ENCODE results near the gene VAC14. TPM values are rescaled to one million over a fixed set of nuclear protein-coding genes. Genes with fewer than 3 reads are reported as not detected.
A peak's percentile ranks its signal among the peaks of the same experiment; 100 is the strongest.

VAC14 gene
- polyA plus RNA-seq, 1 of the 3 experiments (the other 2 are of a cell fraction), result 33.2 TPM

DNA sequence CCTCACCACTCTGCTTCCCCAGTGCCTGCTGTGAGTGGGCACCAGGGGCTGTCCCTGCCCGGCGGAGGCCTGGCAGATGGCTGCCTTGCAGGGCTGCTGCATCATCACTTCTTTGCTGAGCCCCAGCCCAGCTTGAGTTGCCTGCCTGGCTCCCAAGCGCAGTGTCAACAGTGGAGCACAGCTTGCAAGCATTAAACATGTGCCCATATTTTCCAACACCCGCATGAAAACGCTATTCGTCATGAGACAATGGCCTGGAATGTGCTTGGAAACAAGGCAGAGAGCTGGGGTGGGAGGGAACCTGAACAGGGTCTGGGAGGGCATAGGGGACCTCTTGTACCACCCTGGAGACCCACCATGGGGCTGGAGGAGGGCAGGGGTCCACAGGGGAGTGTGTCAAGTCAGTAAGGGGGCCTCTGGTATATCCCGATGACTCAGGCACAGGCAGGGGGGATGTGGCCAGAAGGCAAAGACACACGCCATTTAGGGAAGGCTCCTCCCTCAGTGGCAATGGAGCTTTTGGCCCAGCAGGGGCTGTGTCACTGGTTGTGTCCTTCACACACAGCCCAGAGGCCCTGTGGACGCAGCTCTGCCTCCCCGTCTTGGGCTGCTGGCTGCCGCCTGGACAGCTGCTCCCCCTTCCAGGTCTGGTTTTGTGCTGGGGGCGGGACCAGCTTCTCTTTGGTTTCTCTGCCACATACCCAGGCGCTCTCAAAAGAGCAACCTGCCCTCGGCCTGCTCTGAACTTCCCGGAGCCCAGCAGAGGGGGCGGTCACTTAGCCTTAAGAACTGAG, 97.7 kb downstream of the VAC14 start:
- Histone ChIP-seq H2AFZ (ENCODE audit: low read depth) (peak overlapping the region; percentile 60), H3K36me3 (replicated peaks in 1 of 2; ENCODE audit: control insufficient read depth in 1 of 2, insufficient read depth in 2 of 2, low read length in 1 of 2) (no peaks in the 10 kb centered on the region), H3K4me3 (ENCODE audit: low read depth in 2 of 2, low read length in 1 of 2) (no peak overlapping the region), H3K4me2 (peak overlapping the region; percentile 60), H3K9ac (peak overlapping the region; percentile 60), H3K4me1 (ENCODE audit: control insufficient read depth in 1 of 2, insufficient read depth in 2 of 2, low read depth in 1 of 2, low read length in 1 of 2) (peaks cover 54 to 73% of the 10 kb centered on the region in 2 experiments; a peak in 3 of 4 replicates), H3K27ac (ENCODE audit: low read depth in 2 of 2, low read length in 1 of 2) (peak overlapping the region; percentile 96), H3K79me2 (ENCODE audit: insufficient read depth) (no peaks in the 10 kb centered on the region), H3K9me2 (no peaks in the 10 kb centered on the region), H4K20me1 (ENCODE audit: insufficient read depth) (no peaks in the 10 kb centered on the region), H3K27me3 (ENCODE audit: insufficient read depth) (no peaks in the 10 kb centered on the region), H3K9me3 (no peaks in the 10 kb centered on the region), H3F3A (replicated peaks; ENCODE audit: insufficient read depth) (peaks cover 32% of the 10 kb centered on the region)
- POLR2A ChIA-PET, result interaction anchor here (0.8 to 1.7 kb wide), 6 partner anchors 9 to 586 kb away, joined by 3 to 17 read pairs (median 4); partner anchors contain the start of gene CMTR2
- 31% methylated on average over 7 of the region's 16 CpGs for WGBS (ENCODE audit: low lambda C conversion rate)
- DNase-seq, result peak; percentile 88
- CTCF ChIA-PET, result interaction anchor here (0.8 to 3.3 kb wide), 15 partner anchors 10 to 67 kb away, joined by 3 to 25 read pairs (median 3); no protein-coding TSS in a partner anchor
- TF ChIP-seq, protein P1, sequence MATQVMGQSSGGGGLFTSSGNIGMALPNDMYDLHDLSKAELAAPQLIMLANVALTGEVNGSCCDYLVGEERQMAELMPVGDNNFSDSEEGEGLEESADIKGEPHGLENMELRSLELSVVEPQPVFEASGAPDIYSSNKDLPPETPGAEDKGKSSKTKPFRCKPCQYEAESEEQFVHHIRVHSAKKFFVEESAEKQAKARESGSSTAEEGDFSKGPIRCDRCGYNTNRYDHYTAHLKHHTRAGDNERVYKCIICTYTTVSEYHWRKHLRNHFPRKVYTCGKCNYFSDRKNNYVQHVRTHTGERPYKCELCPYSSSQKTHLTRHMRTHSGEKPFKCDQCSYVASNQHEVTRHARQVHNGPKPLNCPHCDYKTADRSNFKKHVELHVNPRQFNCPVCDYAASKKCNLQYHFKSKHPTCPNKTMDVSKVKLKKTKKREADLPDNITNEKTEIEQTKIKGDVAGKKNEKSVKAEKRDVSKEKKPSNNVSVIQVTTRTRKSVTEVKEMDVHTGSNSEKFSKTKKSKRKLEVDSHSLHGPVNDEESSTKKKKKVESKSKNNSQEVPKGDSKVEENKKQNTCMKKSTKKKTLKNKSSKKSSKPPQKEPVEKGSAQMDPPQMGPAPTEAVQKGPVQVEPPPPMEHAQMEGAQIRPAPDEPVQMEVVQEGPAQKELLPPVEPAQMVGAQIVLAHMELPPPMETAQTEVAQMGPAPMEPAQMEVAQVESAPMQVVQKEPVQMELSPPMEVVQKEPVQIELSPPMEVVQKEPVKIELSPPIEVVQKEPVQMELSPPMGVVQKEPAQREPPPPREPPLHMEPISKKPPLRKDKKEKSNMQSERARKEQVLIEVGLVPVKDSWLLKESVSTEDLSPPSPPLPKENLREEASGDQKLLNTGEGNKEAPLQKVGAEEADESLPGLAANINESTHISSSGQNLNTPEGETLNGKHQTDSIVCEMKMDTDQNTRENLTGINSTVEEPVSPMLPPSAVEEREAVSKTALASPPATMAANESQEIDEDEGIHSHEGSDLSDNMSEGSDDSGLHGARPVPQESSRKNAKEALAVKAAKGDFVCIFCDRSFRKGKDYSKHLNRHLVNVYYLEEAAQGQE (IDR thresholded peaks at IDR 0.05; ENCODE audit: low read depth, low read length), result no peak
- TF ChIP-seq GABPA (IDR thresholded peaks at IDR 0.05; ENCODE audit: low read depth), result no peak
- no peak for TF ChIP-seq CHD2 (IDR thresholded peaks at IDR 0.05; ENCODE audit: low read length, partially characterized antibody)
- TF ChIP-seq NFIC (IDR thresholded peaks at IDR 0.05; ENCODE audit: borderline replicate concordance), result 0 out of 2 replicates have a peak, but pooled peaks have one; percentile 3
- peak; percentile 32; the same call in 1 of the 2 replicates for TF ChIP-seq SMC3 (IDR thresholded peaks at IDR 0.05; ENCODE audit: low read depth, low read length)
- TF ChIP-seq JUND (IDR thresholded peaks at IDR 0.05), result no peak; the same call in 1 of the 2 replicates
- TF ChIP-seq RAD21 (IDR thresholded peaks at IDR 0.05; ENCODE audit: low read length), result peak; percentile 50
- TF ChIP-seq MXI1 (IDR thresholded peaks at IDR 0.05; ENCODE audit: low read depth, low read length), result peak; percentile 20
- TF ChIP-seq RFX5 (IDR thresholded peaks at IDR 0.05; ENCODE audit: low read length), result no peak
- no peak for TF ChIP-seq NRF1 (IDR thresholded peaks at IDR 0.05; ENCODE audit: low read depth, low read length)
- TF ChIP-seq TEAD4 (IDR thresholded peaks at IDR 0.05; ENCODE audit: borderline replicate concordance, insufficient read depth), result no peak
- TF ChIP-seq RCOR1 (IDR thresholded peaks at IDR 0.05; ENCODE audit: low read length), result no peak
- peak; percentile 20; the same call in 1 of the 2 replicates for TF ChIP-seq FOSL2 (IDR thresholded peaks at IDR 0.05; ENCODE audit: borderline replicate concordance, low read depth)
- no peak for TF ChIP-seq ELF1 (IDR thresholded peaks at IDR 0.05)
- no peak for TF ChIP-seq EZH2phosphoT487 (IDR thresholded peaks at IDR 0.05; ENCODE audit: borderline replicate concordance, low read depth)
- no peak for TF ChIP-seq SIN3A (IDR thresholded peaks at IDR 0.05; ENCODE audit: borderline replicate concordance, low read depth, low read length)
- TF ChIP-seq, protein P2, sequence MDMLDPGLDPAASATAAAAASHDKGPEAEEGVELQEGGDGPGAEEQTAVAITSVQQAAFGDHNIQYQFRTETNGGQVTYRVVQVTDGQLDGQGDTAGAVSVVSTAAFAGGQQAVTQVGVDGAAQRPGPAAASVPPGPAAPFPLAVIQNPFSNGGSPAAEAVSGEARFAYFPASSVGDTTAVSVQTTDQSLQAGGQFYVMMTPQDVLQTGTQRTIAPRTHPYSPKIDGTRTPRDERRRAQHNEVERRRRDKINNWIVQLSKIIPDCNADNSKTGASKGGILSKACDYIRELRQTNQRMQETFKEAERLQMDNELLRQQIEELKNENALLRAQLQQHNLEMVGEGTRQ (IDR thresholded peaks at IDR 0.05; ENCODE audit: borderline replicate concordance, low read depth, low read length), result no peak
- no peak; the same call in 1 of the 2 replicates for TF ChIP-seq POLR2AphosphoS5 (IDR thresholded peaks at IDR 0.05; ENCODE audit: low read depth, low read length)
- TF ChIP-seq, protein P3, sequence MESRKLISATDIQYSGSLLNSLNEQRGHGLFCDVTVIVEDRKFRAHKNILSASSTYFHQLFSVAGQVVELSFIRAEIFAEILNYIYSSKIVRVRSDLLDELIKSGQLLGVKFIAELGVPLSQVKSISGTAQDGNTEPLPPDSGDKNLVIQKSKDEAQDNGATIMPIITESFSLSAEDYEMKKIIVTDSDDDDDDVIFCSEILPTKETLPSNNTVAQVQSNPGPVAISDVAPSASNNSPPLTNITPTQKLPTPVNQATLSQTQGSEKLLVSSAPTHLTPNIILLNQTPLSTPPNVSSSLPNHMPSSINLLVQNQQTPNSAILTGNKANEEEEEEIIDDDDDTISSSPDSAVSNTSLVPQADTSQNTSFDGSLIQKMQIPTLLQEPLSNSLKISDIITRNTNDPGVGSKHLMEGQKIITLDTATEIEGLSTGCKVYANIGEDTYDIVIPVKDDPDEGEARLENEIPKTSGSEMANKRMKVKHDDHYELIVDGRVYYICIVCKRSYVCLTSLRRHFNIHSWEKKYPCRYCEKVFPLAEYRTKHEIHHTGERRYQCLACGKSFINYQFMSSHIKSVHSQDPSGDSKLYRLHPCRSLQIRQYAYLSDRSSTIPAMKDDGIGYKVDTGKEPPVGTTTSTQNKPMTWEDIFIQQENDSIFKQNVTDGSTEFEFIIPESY (IDR thresholded peaks at IDR 0.05; ENCODE audit: borderline replicate concordance, low read depth), result no peak
- TF ChIP-seq, protein P4, sequence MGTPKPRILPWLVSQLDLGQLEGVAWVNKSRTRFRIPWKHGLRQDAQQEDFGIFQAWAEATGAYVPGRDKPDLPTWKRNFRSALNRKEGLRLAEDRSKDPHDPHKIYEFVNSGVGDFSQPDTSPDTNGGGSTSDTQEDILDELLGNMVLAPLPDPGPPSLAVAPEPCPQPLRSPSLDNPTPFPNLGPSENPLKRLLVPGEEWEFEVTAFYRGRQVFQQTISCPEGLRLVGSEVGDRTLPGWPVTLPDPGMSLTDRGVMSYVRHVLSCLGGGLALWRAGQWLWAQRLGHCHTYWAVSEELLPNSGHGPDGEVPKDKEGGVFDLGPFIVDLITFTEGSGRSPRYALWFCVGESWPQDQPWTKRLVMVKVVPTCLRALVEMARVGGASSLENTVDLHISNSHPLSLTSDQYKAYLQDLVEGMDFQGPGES (IDR thresholded peaks at IDR 0.05; ENCODE audit: low read depth, low read length), result no peak
- TF ChIP-seq, protein P5, sequence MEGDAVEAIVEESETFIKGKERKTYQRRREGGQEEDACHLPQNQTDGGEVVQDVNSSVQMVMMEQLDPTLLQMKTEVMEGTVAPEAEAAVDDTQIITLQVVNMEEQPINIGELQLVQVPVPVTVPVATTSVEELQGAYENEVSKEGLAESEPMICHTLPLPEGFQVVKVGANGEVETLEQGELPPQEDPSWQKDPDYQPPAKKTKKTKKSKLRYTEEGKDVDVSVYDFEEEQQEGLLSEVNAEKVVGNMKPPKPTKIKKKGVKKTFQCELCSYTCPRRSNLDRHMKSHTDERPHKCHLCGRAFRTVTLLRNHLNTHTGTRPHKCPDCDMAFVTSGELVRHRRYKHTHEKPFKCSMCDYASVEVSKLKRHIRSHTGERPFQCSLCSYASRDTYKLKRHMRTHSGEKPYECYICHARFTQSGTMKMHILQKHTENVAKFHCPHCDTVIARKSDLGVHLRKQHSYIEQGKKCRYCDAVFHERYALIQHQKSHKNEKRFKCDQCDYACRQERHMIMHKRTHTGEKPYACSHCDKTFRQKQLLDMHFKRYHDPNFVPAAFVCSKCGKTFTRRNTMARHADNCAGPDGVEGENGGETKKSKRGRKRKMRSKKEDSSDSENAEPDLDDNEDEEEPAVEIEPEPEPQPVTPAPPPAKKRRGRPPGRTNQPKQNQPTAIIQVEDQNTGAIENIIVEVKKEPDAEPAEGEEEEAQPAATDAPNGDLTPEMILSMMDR (IDR thresholded peaks at IDR 0.05), result peak; percentile 57

Data from SK-N-SH (cell line).